Fibroblast of pulmonary artery (primary cell): ENCODE results near the gene CHN1.
A peak's percentile ranks its signal among the peaks of the same experiment; 100 is the strongest.

ENCODE experiments used
- DNase-seq: peaks from one replicate; pipeline ENCODE4 v3.0.0-alpha.2; 2010; ENCODE audit warnings: low read depth
- H3K4me3 ChIP-seq: replicated peaks from 2 replicates; pipeline ENCODE4 v1.5.1; 2011; ENCODE audit warnings: low read depth, mild to moderate bottlenecking, control low read depth, low read length, moderate library complexity
- TF ChIP-seq, protein P1 (sequence below): IDR thresholded peaks from 2 replicates; pipeline ENCODE4 v1.5.1; 2011; ENCODE audit warnings: mild to moderate bottlenecking, control low read depth, low read length, inconsistent platforms; ENCODE audit errors: missing control alignments

Gene CHN1

DNA sequence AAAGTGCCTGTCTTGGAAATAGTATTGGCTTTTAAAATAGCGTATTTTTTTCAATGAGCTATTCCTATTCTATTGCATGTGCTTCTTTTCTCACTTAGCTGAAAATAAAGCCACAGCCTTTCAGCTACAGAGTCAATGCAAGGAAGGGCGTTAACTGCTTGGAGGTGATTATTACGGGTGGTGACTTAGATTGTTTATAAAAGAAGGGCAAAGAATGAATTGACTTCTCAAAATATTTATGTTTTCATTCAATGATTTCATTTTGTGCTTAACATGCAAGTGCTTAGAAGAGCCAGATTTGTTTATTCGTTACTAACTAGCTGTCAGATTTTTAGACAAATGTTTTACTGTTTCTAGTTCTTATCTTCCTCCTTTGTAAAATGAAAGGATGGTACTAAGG is 2.8 kb upstream of the CHN1 start:
- DNase-seq, result no peak
- no peak overlapping the region for H3K4me3 ChIP-seq
- TF ChIP-seq, protein P1, sequence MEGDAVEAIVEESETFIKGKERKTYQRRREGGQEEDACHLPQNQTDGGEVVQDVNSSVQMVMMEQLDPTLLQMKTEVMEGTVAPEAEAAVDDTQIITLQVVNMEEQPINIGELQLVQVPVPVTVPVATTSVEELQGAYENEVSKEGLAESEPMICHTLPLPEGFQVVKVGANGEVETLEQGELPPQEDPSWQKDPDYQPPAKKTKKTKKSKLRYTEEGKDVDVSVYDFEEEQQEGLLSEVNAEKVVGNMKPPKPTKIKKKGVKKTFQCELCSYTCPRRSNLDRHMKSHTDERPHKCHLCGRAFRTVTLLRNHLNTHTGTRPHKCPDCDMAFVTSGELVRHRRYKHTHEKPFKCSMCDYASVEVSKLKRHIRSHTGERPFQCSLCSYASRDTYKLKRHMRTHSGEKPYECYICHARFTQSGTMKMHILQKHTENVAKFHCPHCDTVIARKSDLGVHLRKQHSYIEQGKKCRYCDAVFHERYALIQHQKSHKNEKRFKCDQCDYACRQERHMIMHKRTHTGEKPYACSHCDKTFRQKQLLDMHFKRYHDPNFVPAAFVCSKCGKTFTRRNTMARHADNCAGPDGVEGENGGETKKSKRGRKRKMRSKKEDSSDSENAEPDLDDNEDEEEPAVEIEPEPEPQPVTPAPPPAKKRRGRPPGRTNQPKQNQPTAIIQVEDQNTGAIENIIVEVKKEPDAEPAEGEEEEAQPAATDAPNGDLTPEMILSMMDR, result no peak

DNA sequence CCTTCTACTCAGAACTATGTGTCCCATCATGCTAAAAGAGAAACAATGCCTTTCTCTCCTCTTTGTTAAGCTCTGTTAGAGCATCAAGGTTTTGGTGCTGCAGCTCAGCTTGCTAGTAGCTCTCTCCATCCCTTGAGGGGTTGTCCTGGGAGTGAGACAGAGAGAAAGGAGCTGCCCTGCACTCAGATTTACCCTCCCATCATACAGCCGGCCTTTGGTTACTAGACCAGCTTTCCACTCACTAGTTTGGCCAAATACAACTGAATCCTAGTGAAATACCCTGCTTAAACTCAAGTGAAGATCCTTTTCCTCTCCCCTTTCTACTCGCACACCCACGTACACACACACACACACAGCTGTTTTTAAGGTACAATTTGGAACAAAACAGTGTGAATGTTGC is 2.3 kb upstream of the CHN1 start:
- TF ChIP-seq, protein P1, result no peak

DNA sequence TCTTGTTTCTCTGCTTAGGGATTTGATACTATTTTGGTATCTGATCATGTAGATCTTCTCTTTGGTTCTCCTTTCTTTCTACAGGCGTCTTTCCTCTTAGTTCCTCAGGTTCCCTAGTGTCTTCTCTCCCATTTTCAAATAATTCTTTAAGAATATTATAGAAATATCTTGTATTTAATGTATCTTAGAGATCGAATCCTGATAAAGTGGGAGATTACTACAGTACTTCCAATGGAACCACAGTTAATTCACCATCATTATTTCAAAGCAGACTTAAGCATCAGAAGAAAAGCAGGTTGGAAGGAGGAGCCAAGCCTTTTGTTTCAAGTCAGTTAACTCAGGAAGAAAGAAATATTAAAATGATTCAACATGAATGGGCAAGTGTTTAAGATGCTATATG is 1.1 kb upstream of the CHN1 start:
- no peak for DNase-seq
- TF ChIP-seq, protein P1, result no peak
- H3K4me3 ChIP-seq, result no peak overlapping the region

More for the DNA sequence above, 2.3 kb upstream of the CHN1 start:
- no peak overlapping the region for H3K4me3 ChIP-seq
- no peak for DNase-seq

GRCh38 chr2:175005733-175006264 is 618 bp upstream of the CHN1 start:
- H3K4me3 ChIP-seq, result peak overlapping the region; percentile 59
- no peak for DNase-seq
- TF ChIP-seq, protein P1, result no peak

DNA sequence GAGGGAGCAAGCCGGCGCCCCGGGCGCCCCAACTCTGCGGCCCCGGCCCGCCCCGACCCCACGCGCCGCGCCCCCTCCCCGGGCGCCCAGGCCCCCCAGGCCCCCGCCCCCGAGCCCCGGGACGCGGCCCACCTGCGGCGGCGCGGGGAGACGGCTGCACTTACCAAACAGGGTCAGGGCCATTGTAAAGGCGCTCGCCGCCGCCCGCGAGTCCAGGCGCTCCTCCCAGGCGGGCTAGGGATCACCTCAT is 526 bp downstream of the CHN1 start:
- TF ChIP-seq, protein P1, result no peak
- H3K4me3 ChIP-seq, result peak overlapping the region; percentile 59
- DNase-seq, result no peak

GRCh38 chr2:175003875-175004729 is 1.1 kb downstream of the CHN1 start:
- TF ChIP-seq, protein P1, result no peak
- peak overlapping the region; percentile 41 for H3K4me3 ChIP-seq
- peak; percentile 16 for DNase-seq
